ENCODE results near the gene NMNAT1.

The NMNAT1 gene

GRCh38 chr1:9901148-9902059 lies 41.9 kb upstream of the NMNAT1 start:
- Histone ChIP-seq H3K4me2 (ENCODE audit: low read length) (no peak overlapping the region), H3K27me3 (ENCODE audit: control insufficient read depth, low read length) (no peaks in the 10 kb centered on the region), H3F3A (ENCODE audit: control insufficient read depth, insufficient read depth) (no peaks in the 10 kb centered on the region), H3K79me2 (ENCODE audit: control insufficient read depth, low read length) (no peaks in the 10 kb centered on the region), H3K27ac (ENCODE audit: low read depth, low read length) (no peak overlapping the region), H4K20me1 (ENCODE audit: control insufficient read depth, insufficient read depth, low read depth, low read length) (no peaks in the 10 kb centered on the region), H3K4me1 (ENCODE audit: control insufficient read depth, low read length) (peaks cover 8% of the 10 kb centered on the region), H3K9me3 (ENCODE audit: control insufficient read depth, insufficient read depth, low read length) (no peaks in the 10 kb centered on the region), H3K36me3 (ENCODE audit: control insufficient read depth, low read length) (no peaks in the 10 kb centered on the region), H3K4me3 (ENCODE audit: low read length) (no peak overlapping the region), H3K9me2 (replicated peaks; ENCODE audit: control insufficient read depth, low read length) (no peaks in the 10 kb centered on the region)
- no peak for TF ChIP-seq CTCF (IDR thresholded peaks at IDR 0.05; ENCODE audit: low read depth, low read length, poor library complexity, severe bottlenecking)
- no peak for TF ChIP-seq EZH2phosphoT487 (IDR thresholded peaks at IDR 0.05; ENCODE audit: borderline replicate concordance, low read length)

GRCh38 chr1:9902060-9902452 lies 41.2 kb upstream of the NMNAT1 start:
- Histone ChIP-seq H3K27ac (ENCODE audit: low read depth, low read length) (no peak overlapping the region), H3K4me2 (ENCODE audit: low read length) (no peak overlapping the region), H3K9me2 (replicated peaks; ENCODE audit: control insufficient read depth, low read length) (no peaks in the 10 kb centered on the region), H3K9me3 (ENCODE audit: control insufficient read depth, insufficient read depth, low read length) (no peaks in the 10 kb centered on the region), H3K4me1 (ENCODE audit: control insufficient read depth, low read length) (peaks cover 8% of the 10 kb centered on the region), H3K36me3 (ENCODE audit: control insufficient read depth, low read length) (no peaks in the 10 kb centered on the region), H3K27me3 (ENCODE audit: control insufficient read depth, low read length) (no peaks in the 10 kb centered on the region), H3K79me2 (ENCODE audit: control insufficient read depth, low read length) (no peaks in the 10 kb centered on the region), H3F3A (ENCODE audit: control insufficient read depth, insufficient read depth) (no peaks in the 10 kb centered on the region), H3K4me3 (ENCODE audit: low read length) (no peak overlapping the region), H4K20me1 (ENCODE audit: control insufficient read depth, insufficient read depth, low read depth, low read length) (no peaks in the 10 kb centered on the region)
- TF ChIP-seq EZH2phosphoT487 (IDR thresholded peaks at IDR 0.05; ENCODE audit: borderline replicate concordance, low read length) (no peak), CTCF (IDR thresholded peaks at IDR 0.05; ENCODE audit: low read depth, low read length, poor library complexity, severe bottlenecking) (no peak)

GRCh38 chr1:9903801-9904527 lies 39.3 kb upstream of the NMNAT1 start:
- no peaks in the 10 kb centered on the region for H4K20me1 ChIP-seq (ENCODE audit: control insufficient read depth, insufficient read depth, low read depth, low read length)
- peaks cover 12% of the 10 kb centered on the region for H3K4me1 ChIP-seq (ENCODE audit: control insufficient read depth, low read length)
- no peaks in the 10 kb centered on the region for H3K27me3 ChIP-seq (ENCODE audit: control insufficient read depth, low read length)
- no peak overlapping the region for H3K4me3 ChIP-seq (ENCODE audit: low read length)
- no peak overlapping the region for H3K27ac ChIP-seq (ENCODE audit: low read depth, low read length)
- TF ChIP-seq CTCF (IDR thresholded peaks at IDR 0.05; ENCODE audit: low read depth, low read length, poor library complexity, severe bottlenecking) (no peak), EZH2phosphoT487 (IDR thresholded peaks at IDR 0.05; ENCODE audit: borderline replicate concordance, low read length) (no peak)
- H3K9me2 ChIP-seq (replicated peaks; ENCODE audit: control insufficient read depth, low read length): no peaks in the 10 kb centered on the region
- no peak overlapping the region for H3K4me2 ChIP-seq (ENCODE audit: low read length)
- H3K9me3 ChIP-seq (ENCODE audit: control insufficient read depth, insufficient read depth, low read length): no peaks in the 10 kb centered on the region
- no peaks in the 10 kb centered on the region for H3K36me3 ChIP-seq (ENCODE audit: control insufficient read depth, low read length)
- no peaks in the 10 kb centered on the region for H3K79me2 ChIP-seq (ENCODE audit: control insufficient read depth, low read length)
- H3F3A ChIP-seq (ENCODE audit: control insufficient read depth, insufficient read depth): no peaks in the 10 kb centered on the region
